Measurements from ENCODE around the gene AKAP1.

GRCh38 chr17:57108671-57109392, 23.8 kb downstream of the AKAP1 start:
- TF ChIP-seq CTCF (conservative IDR thresholded peaks at IDR 0.05; ENCODE audit: low read depth, low read length) (no peak), EZH2 (IDR thresholded peaks at IDR 0.05; ENCODE audit: low read length, unreplicated experiment) (no peak), EZH2phosphoT487 (IDR thresholded peaks at IDR 0.05; ENCODE audit: borderline replicate concordance, low read length) (no peak)
